ELF-1 (cell line): ENCODE measurements around the gene ZNF512.

Experiments used
- DNase-seq: peaks from one replicate; pipeline ENCODE4 v3.0.0-alpha.2; 2016; ENCODE audit warnings: low read depth, low spot score

The ZNF512 gene

DNA sequence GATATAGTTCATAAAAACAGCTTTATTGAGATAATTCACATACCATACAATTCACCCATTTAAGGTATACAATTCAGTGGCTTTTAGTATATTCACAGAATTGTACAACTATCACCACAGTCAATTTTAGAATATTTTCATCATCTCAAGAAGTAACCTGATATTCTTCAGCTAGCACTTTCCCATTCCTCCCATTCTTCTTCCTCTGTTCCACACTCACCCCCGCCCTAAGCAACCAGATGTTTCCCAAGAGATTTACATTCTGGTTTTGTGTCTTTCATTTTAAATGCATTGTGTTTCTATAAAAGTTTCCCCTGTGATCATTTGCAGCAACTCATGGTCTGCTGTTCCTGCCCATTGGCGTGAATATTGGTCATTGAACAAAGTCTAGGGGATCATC, 51.4 kb downstream of the ZNF512 start:
- DNase-seq = no peak

DNA sequence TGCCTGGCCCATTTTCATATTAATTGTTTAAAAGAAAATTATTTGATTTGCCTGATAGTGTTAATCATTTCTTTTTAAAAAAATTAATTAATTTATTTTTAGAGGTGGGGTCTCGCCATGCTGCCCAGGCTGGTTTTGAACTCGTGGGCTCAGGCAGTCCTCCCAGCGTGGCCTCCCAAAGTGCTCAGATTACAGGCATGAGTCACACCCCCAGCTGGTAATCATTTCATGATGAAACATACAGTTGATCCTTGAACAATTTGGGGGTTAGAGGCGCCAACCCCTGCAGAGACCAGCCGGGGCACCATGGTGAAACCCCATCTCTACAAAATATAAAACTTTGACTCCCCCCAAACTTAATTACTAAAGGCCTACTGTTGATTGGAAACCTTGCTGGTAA, 53.9 kb downstream of the ZNF512 start:
- no peak for DNase-seq

DNA sequence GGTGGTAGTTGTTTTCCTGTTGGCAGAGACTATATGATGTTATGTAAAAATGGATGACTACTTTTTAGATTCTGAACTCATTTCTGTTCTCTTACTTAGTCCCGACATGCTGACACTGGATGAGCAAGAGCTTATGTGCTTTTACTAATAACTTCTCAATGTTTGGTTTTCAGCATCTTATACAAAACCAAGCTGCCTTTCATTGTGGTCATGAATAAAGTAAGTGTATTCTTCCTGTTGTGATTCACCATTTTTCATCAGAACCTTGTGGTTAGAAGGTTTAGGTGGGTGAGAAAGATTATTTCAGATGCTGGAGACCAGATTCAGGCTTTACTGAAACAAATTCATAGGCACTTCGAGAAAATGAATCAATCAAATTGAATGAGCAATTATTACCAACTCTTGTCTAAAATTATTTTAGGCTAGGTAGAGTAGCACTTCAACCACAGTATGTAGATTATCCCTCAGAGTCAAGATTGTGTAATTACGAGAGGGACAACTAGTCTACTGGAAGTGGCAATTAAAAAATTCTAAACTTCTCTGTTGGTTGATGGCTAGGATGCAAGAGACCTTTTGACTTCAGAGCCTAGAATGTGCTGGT, 55.3 kb downstream of the ZNF512 start:
- no peak for DNase-seq

DNA sequence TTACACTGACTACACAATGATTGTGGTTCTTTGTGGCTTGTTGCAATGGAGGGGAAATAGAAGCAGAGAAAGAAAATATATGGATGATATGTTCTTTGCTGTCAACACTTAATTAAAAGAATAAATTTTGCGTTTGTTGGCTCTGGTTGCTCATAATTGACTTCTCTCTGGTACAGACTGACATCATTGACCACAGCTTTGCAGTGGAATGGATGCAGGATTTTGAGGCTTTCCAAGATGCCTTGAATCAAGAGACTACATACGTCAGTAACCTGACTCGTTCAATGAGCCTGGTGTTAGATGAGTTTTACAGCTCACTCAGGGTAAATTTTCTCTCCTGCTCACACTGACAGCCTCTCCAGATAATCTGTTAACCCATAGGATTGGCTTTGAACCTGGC, 55.9 kb downstream of the ZNF512 start:
- DNase-seq = no peak

DNA sequence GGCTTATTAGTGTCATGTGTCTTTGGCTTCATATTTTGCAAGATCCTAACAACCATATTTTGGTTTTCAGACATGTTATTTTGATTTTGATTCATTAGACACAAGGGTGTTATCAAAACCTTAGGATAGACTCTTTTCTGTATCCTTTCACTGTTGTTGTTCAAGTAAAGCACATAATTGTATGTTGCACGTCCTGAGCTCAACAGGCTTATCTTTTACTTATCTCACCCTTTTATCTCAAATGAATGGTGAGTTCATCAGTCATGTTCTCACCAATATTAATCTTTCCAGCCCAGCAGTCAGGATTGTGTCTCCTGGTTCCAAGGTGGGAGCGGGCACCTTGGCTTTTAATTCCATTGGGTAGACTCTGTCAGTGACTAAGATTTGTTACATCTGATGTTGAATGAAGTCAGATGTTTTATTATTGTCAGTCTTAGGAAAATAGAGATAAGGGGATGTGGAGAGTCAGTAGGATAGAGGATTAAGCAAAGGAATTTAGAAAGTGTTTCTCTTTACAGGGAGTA, 57.9 kb downstream of the ZNF512 start:
- DNase-seq = no peak

DNA sequence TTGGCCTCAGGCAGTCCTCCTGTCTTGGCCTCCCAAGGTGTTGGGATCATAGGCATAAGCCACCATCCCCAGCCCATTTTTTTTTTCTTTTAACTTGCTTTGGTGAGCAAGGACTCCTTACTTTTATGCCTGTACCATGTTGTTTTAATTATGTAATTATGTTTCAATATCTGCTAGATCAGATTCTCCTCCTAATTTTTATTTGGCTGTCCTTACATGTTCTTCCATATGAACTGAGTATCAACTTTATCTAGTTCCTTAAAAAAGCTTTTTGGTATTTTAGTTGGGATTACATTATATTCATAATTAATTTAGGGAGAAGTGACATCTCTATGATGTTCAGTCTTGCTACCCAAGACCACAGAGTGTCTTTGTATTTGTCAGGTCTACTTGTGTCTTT, 62.4 kb downstream of the ZNF512 start:
- DNase-seq = no peak

DNA sequence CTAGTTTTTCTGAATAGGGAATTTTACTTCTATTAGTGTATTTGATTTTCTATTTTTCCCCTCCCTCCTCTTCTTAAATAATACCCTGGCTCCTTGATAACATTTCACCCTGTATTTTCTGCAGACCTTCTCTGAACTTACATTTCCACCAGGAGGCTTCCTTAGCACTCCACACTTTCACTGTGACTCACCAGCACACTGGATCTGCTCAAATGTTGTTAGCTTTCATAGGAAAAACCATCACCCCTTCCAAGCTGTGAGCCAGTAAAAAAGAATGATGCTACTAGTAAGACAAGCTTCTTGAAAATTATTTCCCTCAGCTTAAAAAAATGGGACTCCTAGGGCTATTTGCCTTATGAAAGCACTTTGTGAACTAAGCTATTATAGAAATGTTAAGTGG, 64.4 kb downstream of the ZNF512 start:
- DNase-seq = no peak

DNA sequence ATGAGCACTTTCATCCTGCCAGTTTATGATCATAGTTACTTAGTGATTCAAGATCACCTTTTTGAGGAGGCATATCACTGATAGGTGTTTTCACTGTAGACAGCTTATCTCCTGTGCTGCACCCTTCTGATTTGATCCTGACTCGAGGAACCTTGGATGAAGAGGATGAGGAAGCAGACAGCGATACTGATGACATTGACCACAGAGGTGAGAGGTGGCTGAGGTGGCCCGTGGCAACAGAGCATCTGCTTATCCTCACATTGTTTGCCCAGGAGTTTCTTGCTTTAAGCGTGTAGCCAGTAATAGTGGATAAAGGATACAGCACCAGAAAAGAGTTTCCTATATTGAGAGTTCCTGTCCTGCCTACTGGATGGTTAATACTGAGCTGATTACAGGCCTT, 64.9 kb downstream of the ZNF512 start:
- DNase-seq = no peak

DNA sequence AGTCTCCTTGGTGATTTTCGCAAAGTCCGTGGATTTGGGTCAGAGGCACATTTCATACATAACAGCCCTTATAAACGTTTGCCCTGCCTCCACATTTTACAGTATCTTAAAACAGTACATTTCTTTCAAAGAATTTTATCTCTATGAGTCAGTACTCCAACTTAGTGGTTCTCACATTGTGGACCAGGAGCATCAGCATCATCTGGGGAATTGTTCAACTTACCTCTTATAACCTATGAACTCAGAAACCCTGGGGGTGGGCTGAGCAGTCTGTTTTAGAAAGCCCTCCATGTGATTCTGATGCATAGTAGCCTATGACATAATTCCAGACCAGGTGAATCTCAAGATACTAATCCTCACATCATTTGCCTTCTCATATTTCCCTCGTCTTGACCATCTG, 68.2 kb downstream of the ZNF512 start:
- no peak for DNase-seq

DNA sequence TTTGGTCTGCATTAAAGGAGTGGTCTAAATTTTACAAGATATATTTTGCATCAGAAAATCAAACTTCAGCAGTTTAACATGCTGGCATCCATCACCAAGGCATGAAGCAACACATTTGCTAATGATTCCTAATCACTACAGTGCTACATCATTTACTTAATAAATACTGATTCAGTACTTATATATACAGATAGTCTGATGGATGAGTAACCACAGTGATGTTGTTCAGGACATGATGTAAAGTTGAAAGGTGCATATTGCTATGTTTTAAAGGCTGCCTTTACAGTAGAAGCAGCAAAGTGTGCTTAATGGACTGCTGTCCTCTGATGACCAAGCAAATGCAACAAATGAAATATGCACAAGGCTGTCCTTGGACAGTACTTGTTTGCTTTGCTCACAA, 69.5 kb downstream of the ZNF512 start:
- DNase-seq = no peak

DNA sequence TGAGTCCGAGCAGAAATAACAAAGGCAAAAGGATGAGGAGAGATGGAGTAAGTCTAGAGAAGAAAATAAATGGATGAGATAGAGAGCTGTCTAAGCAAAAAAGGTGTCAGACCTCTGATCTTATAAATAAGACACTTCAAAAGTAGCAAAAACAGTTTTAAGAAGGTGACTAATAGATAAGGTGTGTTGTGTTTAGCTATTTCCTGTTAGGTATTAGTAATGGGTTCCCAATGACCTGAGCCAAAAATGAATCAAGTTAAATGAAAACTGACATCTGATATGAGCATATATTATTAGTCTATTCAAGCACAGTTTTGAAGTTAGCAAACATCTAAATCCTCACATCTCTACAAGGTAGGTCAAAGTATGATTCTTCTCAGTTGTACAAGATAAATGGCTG, 69.9 kb downstream of the ZNF512 start:
- no peak for DNase-seq

DNA sequence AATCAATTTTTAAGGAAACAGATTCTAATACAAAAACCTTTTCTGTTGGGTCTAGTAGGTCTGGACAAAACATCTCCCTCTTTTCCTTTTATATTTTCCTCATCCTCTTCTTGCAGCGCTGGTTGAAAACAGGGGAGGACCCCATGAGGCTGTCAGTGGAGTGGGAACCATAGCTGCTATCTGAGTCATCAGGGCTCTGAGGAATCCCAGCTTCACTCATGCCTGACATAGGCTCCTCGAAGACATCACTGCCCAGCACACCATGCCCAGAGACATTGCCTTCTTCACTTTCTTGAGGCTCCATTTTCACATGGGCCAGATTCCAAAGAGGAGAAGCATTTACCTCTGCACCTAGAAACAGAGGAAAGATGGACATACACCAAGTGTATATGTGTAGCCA, 70.6 kb downstream of the ZNF512 start:
- no peak for DNase-seq

DNA sequence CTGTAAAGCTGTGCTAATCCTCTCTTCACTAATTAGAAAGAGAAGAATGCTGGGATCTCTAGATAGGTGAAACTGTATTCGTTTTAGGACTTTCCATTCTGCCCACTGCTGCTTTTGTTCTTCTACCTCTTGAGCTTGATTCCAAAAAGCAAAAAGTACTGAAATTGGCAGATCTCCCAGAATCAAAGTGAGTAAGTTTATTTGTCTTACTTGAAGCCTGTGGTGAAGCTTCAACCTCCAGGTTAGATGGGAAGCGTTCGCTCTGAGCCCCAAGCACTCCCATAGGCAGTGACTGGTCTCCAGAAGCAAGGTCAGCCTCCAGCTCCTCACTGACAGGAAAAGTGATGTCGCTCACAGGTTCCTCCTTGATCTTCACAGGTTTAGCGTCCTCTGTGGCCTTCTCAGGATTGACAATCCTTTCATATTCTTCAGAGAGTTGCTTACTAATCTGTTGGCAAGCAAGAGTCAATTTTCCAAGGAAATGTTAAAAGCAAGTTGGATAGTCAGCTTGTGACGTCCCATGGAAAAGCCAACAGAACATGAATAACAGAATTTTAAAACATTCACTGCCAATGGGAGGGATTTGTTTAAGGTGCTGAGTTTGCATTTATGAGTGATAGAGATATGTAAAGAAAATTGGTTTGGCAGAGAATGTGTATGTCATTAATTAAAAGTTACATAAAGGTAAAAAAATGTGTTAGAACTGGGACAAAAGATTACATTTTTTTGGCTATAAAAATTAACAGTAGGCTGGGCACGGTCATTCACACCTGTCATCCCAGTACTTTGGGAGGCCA, 72.5 kb downstream of the ZNF512 start:
- no peak for DNase-seq

DNA sequence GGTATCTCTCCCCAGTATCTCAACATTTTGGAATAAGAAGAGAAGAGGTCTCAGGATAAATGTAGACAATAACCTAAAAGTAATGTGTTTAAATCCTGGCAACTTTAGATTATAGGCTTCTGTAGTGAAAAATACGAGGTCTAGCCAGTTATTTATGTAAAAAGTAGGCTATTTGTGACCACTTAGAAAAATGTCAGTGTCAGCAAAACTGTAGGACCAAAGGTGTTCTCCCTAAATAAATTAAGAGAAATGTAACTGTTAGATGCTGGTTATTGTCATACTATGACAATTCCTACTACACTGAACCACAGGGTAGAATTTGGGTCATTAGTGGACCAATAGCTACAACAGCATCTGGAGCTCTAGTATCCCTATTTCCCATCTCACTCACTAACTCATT, 78.5 kb downstream of the ZNF512 start:
- DNase-seq = no peak

DNA sequence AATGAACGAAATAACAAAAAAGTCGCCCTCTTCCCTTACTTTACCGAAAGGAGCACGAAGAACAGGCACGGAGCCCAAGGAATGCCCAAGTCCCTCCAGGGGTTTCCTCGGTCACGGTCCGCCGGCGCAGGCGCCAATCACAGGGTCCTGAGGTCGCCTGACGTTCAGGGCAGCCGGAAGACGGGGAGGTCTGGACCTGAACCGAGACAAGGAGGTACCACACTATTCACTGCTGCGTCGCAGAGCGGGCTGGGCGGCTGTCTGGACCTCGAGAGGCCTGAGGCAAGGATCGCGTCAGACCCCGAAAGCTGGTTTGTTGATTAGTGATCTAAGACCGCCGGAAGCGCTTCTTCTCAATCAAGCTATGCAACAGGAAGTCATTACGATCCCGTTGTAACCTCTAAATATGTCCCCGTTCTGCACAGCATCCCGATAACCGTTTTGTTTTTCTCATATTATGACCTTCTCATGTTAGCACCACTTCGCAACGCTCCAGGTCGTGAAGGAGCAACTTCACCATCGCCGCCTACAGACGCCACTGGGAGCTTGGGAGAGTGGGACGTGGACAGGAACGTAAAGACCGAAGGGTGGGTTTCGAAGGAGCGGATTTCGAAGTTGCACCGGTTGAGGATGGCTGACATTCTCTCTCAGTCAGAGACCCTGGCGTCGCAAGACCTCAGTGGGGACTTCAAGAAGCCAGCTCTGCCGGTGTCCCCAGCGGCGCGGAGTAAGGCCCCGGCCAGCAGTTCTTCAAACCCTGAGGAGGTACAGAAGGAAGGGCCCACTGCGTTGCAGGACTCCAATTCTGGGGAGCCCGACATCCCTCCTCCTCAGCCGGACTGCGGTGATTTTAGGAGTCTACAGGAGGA, 80.7 kb downstream of the ZNF512 start, which contains the start of the genes SLC4A1AP and SUPT7L:
Gene SLC4A1AP (plus strand): TSS at position 605 of the 869 bp plus-strand sequence. CDS start 26 bp downstream, at position 631.
Gene SUPT7L (minus strand): TSS at position 330 of the 869 bp plus-strand sequence. CDS start 1,422 bp downstream, outside the sequence.
- peak; percentile 94 for DNase-seq

DNA sequence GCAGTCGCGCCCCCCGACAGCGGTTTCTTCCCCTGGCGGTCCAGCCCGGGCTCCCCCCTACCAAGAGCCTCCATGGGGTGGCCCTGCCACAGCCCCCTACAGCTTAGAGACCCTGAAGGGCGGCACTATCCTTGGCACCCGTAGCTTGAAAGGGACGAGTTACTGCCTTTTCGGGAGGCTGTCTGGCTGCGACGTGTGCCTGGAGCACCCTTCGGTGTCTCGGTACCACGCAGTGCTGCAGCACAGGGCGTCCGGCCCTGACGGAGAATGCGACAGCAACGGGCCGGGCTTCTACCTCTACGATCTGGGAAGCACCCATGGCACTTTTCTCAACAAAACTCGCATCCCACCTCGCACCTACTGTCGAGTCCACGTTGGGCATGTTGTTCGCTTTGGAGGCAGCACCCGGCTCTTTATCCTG, 81.3 kb downstream of the ZNF512 start:
- no peak for DNase-seq

DNA sequence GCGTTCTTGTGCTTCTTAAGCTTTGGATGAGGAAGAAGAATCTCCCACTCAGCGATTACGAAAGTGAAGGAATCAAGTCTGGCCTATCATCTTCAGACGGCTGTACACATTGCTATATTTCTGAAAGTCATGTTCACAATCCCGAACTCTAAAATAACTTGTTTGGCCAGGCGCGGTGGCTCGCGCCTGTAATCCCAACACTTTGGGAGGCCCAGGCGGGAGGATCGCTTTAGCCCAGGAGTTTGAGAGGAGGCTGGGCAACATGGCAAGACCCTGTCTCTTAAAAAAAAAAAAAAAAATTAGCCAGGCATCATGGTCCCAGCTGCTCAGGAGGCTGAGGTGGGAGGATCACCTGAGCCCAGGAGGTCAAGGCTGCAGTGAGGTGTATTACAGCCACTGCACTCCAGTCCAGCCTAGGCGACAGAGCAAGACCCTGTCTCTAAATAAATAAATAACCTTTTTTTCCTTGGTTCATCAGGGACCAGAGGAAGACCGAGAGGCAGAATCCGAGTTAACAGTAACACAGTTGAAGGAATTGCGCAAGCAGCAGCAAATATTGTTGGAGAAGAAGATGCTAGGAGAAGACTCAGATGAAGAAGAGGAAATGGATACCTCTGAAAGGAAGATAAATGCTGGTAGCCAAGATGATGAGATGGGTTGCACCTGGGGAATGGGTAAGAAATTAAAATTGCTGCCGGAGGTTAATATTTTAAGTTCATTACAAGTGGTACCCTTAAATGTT, 82.0 kb downstream of the ZNF512 start:
- DNase-seq = no peak

DNA sequence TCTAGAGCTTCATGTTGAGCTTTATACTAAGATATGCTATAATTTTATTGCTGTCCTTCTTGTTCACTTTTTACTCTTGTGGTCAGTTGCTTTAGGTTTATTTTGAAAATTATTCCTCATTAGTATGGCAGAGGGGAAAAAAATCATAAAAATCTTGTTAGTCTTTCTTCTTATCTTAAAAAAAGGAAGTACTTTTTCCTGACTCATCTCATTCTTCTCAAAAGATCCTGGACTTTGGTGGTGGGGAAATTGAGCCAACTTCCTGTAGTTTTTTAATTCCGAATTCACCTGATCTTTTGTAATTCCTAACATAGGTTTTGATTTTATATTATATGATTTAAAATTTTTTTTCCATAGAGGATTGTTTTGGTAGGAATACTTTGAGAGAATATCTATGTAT, 84.6 kb downstream of the ZNF512 start:
- DNase-seq = no peak

DNA sequence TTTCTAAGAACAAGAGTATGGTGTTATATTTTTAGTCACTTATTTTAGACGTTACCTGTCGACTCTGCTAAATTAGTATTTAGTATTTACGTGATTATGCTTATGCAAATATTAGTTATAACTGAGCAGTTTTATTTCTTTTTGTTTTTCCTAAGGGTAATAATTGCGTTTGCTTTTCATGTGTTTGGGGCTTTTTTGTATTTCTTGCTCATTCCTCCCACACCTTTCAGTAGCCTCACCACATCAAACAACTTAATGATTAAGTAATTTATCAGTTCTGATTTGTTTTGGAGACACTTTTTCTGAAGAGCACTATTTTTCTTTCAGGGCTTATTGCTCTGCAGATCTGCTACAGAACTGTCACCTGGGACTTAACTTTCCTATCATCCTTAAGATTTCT, 88.4 kb downstream of the ZNF512 start:
- DNase-seq = no peak
